HG03521 (cell line): ENCODE measurements around the gene HDGFL2.
"Not testable (repeated sequence)": the region's sequence is repeated elsewhere in the genome, so short reads cannot be mapped to it uniquely, and the experiment has no call there.

ENCODE experiments used
- ATAC-seq: cut with Tn5 transposase; IDR thresholded peaks from one replicate; pipeline ENCODE4 v1.9.1; 2021; ENCODE audit warnings: mild to moderate bottlenecking, moderate library complexity; ENCODE audit not compliant: unreplicated experiment

HDGFL2 gene

DNA sequence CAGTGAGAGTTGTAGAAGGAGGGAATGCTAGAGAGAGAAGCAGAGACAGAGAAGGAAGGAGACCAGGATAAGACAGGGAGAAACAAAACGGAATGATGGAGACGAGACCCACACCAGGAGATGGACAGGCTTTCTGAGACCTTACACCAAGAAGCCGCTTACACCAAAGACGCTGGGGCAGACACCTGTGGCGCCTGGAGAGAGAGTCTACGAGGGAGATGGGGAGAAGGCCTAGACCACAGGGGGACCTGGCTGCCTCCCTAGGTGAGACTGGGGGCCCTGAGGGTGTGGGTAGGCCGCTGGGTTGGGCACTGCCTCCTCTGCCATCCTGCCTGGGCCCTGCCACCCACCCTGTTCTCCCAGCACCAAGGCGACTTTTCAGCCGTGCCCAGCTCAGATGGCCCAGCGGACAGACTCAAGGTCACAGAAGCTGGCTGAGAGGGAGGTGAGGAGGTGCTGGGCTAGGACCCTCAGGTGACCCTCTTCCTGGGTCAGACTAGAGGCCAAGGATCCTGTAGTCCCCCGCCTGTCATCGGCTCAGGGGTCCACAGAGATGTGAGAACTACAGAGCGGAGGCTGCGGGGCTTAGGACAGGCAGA lies 57.9 kb downstream of the HDGFL2 start:
- no peak for ATAC-seq

DNA sequence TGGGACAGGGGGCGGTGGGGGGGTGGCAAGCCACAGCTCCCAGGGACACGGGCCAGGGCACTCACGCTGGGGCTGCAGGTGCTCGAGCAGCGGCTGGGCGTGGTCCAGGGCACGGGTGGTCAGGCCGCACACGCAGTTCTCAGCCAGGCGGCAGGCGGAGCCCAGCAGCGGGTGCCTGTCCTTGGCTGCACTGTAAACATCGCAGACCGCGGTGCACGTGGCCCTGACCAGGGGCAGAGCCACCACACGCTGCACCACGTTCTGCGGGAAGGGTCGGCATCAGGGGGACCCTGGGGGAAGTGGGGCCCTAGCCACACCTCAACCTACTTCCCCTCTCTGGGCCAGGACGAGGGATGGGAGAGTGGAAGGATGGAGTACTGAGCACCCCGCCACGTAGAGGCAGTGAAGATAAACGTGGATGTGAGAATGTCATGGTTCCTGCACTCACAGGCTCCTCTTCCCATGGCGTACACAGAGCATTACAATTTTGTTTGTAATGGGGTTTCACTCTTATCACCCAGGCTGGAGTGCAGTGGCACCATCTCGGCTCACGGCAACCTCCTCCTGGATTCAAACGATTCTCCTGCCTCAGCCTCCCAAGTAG lies 59.6 kb downstream of the HDGFL2 start:
- ATAC-seq: no peak

DNA sequence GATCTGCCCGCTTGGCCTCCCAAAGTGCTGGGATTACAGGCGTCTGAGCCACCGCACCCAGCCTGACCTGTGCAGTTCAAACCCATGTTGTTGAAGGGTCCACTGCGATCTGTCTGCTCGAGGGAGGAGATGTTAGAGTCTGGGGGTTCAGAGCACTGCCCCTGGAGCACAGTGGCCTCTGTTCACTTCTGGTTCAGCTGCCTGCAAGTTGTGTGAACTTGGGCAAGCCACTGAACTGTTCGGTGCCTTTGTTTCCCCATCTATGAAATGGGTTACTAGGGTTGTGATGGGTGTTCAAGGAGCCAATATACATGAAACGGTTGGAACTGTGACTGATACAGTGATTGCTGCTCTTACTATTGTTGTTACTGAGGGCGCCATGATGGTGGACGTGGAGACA lies 61.2 kb downstream of the HDGFL2 start:
- no peak for ATAC-seq

DNA sequence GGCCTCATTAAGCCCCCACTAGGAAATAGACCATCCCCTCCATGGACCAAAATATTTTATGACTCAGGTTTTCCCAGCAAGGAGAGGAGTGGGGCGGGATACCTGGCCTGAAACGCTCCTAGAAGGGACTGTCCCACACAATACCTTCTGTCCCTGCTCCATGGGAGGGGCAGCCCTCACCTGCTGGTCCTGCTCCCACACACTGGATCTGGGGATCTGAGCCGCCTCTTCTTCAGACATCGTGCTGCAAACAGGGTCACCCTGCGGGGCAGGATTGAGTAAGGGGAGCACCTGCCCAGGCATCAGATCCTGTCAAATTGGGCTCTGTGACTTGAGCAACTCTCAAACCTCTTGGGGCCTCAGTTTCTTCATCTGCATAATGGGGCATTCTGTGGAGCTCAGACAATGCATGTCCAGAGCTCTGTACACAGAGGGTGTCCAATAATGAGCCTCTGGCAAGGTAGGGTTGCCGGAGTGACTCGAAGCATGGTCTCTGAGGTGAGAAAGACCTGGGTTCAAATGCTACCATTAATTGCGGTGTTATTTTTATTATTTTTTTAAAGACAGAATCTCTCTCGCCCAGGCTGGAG lies 61.8 kb downstream of the HDGFL2 start:
- no peak for ATAC-seq

DNA sequence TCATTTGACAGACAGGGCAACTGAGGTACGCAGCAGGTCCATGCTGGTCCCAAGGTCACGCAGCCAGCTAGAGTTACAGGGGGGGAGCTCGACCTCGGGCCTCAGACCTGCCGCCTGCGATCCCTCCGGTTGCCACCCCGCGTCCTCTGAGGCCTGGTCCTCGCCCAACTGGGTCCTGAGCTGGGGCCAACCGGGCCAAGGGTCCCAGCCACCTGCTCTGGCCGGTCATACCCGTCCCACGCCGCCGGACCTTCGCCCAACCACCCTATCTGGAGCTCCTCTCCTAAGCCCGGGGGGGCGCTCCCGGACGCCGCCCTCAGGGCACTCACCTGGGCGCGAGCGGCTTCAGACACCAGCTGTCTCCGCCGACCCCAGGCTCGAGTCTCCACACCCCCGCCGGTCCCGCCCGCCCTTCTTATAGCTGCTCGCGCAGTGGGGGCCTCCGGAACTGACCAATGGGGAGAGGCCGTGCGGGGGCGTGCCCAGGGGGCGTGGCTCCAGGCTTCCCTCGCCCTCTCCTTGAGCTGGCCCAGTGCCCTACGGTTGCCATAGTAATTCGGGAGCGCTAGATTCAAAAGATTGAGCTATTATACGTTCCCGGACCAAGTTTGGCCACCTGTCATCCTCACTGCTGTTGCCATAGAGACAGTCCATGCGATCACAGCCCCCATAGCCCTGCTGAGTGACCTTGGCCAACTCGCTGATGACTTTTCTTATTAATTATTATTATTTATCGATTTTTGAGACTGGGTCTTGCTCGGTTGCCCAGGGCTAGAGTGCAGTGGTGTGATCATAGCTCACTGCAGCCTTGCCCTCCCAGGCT lies 63.0 kb downstream of the HDGFL2 start, which contains the start of gene PLIN5:
Gene PLIN5, minus strand, starts transcription at position 389 of the 823 bp plus-strand sequence. CDS start 1,150 bp downstream, outside the sequence.
- ATAC-seq: no peak

DNA sequence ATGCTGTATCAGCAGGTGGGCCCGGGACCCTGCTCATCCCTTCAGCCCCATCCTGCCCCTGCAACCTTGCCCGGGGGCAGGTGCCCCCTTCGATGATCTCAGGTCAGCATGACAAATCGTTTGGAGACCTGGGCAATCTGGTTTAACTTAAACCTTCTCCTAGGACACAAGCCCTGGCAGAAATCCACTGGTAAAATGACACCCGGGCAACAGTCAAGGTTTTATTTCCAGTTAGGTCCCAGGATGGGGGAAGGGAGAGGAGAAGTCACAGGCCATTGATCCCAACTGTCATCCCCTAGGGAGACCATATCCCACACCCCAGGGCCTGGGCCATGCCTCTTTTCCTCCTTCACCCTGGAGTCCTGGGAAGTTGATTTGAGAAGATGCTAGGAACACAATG lies 64.7 kb downstream of the HDGFL2 start:
- ATAC-seq: no peak

DNA sequence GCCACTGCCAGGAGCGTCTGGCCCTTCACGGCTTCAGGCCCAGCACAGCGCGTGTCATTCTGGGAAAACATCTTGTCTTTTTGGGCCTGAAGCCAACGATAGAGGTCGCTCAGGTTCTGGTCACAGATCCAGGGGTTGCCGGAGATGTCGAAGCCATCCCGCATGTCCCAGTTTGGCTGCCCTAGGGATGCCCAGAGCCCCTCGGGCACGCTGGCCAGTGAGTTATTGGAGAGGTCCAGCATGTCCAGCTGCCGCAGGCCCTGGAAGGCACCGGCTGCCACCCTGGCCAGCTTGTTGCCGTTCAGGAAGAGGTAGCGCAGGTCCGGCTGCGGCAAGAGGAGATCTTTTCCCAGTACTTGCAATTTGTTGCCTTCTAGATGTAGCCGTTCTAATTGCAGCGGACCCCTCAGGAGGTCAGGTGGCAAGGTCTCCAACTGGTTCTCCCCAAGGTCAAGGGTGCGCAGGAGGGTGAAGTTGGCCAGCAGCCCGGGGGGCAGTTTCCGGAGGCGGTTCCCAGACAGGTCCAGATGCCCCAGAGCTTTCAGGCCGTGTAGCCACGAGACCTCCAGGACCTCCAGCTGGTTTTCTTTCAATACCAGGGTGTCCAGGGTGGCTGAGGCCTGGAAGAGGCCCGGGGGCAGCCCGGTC lies 66.0 kb downstream of the HDGFL2 start:
- no peak for ATAC-seq

DNA sequence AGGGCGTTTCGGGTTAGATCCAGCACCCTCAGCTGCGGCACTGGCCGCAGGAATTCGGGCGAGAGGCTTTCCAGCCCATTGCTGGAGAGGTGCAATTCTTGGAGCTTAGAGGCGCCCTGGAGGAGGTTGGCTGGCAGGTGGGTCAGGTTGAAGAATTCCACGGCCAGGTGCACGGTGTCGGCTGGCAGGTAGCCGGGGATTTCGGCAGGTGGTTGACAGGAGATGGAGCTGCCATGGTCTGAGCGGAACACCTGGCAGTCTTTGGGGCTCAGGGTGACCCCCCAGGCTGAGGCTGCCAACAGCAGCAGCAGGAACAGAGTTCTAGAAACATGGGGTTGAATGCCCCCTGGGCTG lies 66.5 kb downstream of the HDGFL2 start:
- no peak for ATAC-seq

DNA sequence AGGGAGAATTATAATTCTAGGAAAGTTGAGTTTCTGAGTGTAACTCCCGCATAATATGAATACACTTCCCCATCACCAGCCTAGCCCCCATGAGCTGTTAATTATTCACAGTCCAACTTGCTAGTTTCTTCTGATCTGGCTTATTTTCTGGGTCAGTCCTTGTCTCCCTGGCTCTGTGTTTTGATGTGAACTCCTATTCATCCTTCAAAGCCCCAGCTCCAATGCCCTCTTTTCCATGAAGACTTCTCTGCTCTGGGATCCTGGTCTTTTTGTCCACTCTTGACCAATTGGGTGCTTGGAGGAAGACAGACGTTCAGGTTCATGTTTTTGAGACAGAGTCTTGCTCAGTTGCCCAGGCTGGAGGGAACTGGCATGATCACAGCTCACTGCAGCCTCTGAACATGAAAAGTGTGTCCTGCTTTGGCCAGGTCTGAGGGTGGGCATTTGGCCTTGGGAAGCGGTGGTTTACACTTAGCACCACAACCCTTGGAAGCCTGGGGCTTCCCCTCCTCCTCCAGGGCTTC lies 67.1 kb downstream of the HDGFL2 start:
- ATAC-seq: no peak

DNA sequence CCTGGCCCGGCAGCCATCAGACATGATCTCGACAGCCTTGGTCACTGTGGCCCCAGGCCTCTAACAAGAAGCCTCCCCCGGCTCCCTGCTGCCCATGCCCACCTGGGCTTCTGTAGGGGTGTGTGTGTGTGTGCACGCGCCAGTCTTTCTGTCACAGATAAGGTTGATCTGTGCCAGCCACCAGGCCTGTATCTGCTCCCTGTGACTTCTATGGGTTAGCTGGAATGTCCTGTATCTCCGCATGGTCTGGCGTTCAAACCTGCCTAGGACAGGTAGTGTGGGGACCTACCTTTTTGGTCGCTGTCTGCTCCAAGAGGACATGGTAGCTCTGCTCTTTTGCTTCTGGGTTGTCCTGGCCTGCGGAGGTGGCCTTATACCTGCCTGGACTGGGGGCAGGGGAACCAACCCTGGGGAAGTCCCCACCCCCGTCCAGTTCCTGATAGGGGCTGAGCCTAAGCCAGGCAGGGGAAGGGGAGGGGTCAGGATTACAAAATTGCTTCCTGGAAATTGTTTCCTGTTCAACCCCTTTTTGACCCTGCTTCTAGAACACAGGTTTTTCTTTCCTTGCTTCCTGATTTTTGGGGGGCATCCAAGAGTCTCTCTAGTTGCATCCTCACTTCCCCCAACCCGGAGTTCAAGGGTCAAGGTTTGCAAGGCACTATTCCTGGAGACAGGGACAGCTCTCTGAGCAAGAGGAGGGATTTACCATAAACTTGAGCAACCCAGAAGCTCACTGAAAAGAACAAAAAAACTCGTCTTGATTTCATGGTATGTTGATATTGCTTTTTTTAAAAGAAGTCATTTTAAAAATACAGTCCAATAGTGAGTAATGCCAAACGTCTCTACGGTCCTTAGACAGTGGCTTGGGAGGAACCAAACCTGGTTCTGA lies 67.8 kb downstream of the HDGFL2 start, which contains the start of gene LRG1:
Gene LRG1, minus strand, starts transcription at position 344 of the 889 bp plus-strand sequence. Its CDS starts 23 bp downstream, at position 321.
- ATAC-seq: no peak

DNA sequence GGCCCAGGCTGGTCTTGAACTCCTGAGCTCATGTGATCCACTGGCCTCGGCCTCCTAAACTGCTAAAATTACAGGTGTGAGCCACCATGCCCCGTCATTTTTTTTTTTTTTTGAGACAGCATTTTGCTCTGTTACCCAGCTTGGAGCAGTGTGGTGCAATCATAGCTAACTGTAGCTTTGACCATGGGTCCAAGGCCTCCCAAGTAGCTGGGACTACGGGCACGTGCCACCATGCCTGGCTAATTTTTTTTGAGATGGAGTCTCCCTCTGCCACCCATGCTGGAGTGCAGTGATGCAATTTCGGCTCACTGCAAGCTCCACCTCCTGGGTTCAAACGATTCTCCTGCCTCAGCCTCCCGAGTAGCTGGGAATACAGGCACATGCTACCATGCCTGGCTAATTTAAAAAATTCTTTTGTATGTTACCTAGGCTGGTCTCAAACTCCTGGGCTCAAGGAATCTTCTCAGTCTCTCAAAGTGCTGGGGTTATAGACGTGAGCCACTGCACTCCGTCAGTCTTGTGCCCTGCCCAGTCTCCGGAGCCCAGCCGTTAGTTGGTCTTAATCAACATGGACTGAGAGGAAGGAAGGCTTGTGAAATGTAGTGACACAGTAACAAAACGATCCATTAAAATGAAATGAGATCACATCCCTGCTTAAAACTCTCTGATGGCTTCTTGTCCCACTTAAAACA lies 69.2 kb downstream of the HDGFL2 start:
- ATAC-seq: no peak

DNA sequence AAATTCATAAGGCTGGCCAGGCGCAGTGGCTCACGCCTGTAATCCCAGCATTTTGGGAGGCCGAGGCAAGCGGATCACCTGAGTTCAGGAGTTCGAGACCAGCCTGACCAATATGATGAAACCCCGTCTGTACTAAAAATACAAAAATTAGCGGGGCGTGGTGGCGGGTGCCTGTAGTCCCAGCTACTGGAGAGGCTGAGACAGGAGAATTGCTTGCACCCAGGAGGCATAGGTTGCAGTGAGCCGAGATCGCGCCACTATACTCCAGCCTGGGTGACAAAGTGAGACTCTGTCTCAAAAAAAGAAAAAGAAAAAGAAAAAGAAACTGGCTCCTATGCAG lies 69.7 kb downstream of the HDGFL2 start:
- ATAC-seq: not testable (repeated sequence)

DNA sequence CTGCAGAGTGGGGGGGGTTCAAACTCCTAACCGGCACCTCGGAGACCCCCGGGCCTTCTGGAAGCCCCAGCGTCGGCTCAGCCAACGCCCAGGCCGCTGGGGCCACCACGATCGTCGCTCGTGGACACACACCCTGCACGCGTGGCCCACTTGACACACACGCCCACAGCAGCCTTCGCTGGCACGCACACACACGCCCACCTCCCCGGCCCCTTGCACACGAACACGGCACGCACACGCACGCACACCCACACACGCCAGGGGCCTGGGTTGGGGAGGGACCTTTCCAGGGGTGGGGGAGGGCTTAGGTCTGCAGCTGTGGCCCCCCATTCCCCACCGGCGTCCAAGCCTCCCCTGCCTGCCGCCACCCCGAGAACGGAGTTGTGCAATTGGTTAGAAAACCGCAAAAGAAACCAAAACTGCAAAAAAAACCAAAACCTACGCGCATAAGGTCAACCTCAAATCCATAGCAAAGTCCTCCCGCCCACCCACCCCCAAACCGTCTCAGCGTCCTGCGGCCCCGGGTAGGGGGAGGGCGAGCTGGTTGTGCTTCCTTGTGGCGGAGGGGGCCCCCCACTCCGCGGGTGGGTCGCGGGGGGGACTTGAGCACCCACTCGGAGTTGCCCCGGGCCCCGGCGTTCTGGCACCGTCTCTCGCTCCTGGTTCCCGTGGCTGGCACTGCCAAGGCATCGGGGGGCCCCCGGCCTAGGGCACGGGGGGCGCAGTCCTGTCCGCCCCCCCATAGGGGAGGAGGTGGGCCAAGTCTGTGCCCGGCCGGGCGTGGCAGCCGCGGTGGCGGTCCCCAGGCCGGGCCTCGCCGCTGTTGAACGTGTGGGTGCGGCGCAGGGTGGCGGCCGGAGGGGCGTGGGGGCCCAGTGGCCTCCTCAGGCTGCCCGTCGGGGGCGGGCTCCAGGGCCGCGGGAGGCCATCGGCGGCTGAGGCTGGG lies 71.1 kb downstream of the HDGFL2 start:
- ATAC-seq: no peak

DNA sequence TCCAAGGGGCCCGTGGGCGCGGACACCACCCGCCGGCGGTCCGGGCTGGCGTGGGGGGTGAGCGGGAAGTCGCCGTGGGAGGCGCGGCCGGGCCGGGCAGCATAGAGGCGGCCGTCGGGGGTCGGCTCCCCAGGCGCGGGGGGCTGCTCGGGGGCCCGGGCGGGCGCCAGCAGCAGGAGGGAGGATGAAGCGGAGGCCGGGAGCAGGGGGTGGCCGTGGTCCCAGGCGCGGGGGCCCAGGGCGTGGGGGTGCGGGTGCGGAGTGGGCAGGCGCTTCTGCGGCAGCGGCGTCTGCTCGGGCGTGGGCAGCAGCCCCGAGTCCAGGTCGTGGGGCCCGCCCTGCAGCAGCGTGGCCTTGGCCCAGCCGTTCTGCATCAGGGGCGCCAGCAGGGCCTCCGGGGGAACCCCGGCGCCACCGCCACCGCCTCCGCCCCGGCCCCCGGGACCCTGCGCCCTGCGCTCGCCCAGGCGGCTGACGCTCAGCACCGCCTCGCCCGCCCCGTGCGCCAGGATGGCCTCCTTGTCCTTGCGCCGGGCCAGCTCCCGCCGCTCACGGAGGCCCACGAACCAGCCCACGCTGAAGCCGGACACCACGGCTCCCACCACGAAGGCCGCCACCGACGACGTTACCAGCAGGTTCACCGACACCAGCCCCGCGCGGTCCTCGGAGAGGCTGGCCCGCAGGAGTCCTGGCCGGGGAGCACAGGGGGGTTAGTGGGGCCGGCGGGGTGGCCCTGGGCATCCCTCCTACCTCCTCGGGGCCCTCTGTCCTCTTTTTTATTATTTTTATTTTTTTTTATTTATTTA lies 71.9 kb downstream of the HDGFL2 start:
- no peak for ATAC-seq

DNA sequence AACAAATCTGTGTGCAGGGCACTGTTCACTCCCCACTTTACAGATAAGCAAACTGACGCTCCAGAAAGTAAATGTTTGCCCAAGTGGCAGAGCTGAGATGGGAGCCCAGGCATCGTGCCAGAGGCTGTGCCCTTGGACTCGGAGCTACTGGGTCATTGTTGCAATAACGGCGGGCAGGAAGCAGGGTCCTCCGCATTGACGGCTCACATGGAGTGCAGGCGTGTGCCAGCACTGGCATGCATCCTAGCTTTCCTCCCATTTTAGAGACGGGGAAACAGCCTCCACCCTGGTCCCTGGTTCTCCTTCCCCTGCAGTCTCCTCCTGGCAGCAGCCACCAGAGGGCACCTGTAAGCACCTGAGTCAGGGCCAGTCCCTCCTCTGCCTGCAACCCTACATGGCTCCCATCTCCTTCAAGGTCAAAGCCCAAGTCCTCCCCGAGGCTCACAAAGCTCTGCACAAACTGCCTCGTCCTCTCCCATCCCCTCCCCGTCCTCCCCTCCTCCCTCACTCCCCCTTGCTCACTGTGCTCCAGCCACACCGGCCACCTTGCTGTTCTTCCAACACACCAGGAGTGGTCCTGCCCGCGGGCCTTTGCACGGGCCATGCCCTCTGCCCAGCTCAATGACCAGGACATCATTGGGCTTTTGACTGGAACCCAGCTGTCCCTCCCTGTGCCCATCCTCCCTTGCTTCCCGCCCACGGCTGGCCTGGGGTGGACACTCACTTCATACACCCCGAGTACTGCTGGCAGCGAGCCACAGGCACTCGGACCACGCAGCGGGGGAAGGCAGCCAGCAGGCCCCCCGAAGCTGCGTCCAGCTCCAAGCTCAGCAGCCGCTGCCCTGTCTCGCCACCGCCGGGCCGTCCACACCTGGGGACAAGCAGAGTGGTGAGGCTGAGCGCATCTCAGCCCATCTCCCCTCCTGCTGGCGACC lies 75.5 kb downstream of the HDGFL2 start:
- ATAC-seq: no peak

DNA sequence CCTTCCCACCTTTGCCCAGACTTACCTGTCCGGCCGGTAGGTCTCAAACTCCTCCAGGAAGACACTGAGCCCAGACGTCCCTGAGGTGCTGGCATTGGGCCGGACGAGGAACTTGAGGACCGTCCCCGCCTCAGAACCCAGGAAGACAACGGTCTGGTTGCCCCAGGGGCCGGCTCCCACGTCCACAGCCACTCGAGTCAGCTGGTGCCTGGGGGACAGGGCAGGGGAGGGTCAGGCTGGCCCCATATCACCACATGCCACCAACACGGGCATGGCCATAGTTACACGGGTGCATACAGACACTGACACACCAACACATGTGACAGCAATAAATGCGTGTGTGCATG lies 76.1 kb downstream of the HDGFL2 start:
- ATAC-seq: no peak

DNA sequence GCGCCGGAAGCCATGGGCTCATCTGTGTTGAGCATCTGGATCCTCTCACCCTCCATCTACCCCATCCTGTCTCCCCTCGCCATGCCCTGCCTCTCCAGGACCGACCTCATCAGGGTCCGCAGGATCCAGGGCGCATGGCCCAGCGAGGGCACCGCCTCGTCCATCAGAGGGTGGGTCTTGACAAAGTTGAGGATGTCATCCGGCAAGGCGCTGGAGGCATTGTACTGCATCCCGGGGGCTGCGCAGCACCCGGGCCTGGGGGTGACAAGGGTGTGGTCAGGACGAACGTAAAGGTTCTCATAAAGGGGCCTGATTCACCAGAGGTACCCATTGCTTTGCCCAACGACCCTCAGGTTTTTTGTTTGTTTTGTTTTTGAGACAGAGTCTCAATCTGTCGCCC lies 77.9 kb downstream of the HDGFL2 start:
- no peak for ATAC-seq
